ENCODE measurements around the gene MTCL1.

GRCh38 chr18:8699126-8699525 lies 6.2 kb upstream of the MTCL1 start:
- TF ChIP-seq, protein P1, sequence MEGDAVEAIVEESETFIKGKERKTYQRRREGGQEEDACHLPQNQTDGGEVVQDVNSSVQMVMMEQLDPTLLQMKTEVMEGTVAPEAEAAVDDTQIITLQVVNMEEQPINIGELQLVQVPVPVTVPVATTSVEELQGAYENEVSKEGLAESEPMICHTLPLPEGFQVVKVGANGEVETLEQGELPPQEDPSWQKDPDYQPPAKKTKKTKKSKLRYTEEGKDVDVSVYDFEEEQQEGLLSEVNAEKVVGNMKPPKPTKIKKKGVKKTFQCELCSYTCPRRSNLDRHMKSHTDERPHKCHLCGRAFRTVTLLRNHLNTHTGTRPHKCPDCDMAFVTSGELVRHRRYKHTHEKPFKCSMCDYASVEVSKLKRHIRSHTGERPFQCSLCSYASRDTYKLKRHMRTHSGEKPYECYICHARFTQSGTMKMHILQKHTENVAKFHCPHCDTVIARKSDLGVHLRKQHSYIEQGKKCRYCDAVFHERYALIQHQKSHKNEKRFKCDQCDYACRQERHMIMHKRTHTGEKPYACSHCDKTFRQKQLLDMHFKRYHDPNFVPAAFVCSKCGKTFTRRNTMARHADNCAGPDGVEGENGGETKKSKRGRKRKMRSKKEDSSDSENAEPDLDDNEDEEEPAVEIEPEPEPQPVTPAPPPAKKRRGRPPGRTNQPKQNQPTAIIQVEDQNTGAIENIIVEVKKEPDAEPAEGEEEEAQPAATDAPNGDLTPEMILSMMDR (IDR thresholded peaks at IDR 0.05; ENCODE audit: low read depth, low read length): no peak
- no peak for TF ChIP-seq POLR2A (IDR thresholded peaks at IDR 0.05; ENCODE audit: extremely low read depth, insufficient read length)
- TF ChIP-seq MYC (IDR thresholded peaks at IDR 0.05; ENCODE audit: low read depth, low read length): no peak
